GM12801 (cell line): ENCODE measurements around the gene NAGPA.

ENCODE experiments used
- CTCF ChIP-seq: IDR thresholded peaks from one replicate; pipeline ENCODE4 v1.5.1; 2011; ENCODE audit warnings: control low read depth; ENCODE audit not compliant: insufficient read length; ENCODE audit errors: extremely low read depth

NAGPA gene

GRCh38 chr16:5003828-5004227, 29.9 kb downstream of the NAGPA start:
- TF ChIP-seq CTCF = no peak

GRCh38 chr16:5003211-5003610, 30.5 kb downstream of the NAGPA start:
- no peak for TF ChIP-seq CTCF

DNA sequence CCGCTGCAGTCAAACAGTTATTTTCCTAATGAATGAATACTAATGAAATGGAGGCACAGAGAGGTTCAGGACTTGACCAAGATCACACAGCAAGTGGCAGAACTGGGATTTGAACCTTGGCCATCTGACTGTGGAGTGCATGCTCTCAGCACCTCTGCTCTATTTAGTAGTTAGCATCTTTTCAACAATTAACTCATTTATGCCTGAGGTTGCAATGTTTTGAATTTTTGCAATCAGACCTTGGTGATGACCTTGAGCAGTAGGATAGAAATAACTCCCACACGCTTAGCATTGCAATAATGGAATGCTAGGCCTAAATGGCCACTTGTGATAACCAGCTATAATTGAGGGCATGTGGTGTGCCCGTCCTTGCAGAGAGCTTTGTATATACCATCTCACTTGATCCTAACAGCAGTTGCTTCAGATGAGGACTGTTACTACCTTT, 31.0 kb downstream of the NAGPA start:
- no peak for TF ChIP-seq CTCF

DNA sequence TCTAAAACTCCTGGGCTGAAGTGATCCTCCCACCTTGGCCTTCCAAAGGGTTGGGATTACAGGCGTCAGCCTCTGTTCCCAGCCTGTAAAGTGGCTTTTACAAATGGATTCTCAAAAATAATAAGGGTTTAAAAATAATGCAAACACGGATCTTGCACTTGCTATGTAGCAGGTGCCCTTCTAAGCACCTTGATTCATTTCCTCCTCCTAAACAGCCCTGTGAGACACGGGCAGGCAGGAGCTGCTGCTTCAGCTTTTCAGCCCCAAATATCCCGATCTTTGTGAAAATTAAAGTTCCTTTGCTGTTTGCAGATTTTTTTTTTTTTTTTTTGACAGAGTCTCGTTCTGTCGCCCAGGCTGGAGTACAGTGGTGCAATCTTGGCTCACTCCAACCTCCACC, 31.7 kb downstream of the NAGPA start:
- no peak for TF ChIP-seq CTCF

DNA sequence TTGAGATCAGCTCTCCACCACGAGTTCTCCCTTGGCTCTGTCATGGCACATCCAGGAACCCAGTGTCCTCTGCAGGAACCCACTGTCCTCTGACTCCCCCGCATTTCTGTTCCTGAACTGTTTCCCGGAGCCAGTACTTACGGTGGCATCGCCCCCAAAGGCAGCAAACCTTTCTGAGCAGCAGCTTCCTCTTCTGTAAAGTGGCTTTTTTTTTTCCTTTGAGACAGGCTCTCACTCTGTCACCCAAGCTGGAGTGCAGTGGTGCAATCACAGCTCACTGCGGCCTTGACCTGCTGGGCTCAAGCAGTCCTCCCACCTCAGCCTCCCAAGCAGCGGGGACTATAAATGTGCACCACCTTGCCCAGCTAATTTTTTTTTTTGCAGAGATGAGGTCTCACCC, 32.2 kb downstream of the NAGPA start:
- TF ChIP-seq CTCF = no peak

DNA sequence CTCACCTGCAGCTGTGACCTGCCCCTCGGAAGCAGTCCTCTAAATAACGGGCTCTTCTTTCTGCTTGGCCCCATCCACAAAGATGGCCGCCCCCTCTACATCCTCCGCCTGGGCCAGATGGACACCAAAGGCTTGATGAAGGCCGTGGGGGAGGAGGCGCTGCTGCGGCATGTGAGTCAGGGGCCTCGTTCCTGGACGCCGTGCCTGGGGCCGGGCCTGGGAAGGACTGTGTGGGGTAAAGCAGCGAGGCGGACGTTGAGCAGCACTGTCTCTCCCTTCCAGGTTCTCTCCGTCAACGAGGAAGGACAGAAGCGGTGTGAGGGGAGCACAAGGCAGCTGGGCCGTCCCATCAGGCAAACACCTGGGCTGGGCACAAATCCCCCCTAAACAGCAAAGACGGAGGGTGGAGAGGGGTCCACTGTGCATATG, 33.1 kb downstream of the NAGPA start:
- TF ChIP-seq CTCF = no peak

DNA sequence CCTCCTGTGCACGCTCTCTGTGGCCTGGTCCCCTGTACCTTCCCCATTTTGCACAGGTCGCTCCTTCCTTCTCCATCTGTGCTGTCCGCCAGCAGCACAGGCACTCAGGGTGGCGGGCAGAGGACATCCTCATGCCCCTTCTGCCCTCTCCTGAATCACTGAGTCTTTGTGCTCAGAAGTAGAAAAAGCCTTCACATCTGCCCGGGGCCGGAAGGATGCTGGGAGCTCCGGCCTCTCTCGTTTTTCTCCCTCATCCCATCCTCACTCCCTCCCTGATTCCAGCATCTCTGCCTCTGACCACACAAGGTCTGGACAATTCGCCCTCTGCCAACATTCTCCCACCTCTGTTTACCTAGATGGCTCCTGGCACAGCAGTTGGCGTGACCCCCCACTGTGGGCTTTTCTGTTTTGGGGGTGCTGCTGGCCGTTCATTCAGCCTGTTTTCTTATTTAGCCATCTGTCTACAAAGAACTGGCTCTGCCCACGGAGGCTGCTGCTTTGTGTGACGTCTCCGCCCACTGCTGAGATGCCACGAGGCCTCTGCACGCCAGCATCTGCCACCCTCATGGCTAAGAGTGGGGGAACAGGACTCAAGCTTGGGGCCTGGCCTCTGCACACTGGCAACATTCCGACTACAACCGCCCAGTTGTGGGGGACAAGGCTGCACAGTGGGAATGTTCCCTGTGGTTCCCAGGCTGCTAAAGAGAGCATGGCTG, 38.9 kb downstream of the NAGPA start:
- no peak for TF ChIP-seq CTCF
